ENCODE measurements around the gene C1QTNF6. TPM values are rescaled to one million over a fixed set of nuclear protein-coding genes. Genes with fewer than 3 reads are reported as not detected.

Gene C1QTNF6
- total and polyA plus RNA-seq, 2 of the 4 experiments (the other 2 are of a cell fraction): 1.1 to 10.9 TPM

DNA sequence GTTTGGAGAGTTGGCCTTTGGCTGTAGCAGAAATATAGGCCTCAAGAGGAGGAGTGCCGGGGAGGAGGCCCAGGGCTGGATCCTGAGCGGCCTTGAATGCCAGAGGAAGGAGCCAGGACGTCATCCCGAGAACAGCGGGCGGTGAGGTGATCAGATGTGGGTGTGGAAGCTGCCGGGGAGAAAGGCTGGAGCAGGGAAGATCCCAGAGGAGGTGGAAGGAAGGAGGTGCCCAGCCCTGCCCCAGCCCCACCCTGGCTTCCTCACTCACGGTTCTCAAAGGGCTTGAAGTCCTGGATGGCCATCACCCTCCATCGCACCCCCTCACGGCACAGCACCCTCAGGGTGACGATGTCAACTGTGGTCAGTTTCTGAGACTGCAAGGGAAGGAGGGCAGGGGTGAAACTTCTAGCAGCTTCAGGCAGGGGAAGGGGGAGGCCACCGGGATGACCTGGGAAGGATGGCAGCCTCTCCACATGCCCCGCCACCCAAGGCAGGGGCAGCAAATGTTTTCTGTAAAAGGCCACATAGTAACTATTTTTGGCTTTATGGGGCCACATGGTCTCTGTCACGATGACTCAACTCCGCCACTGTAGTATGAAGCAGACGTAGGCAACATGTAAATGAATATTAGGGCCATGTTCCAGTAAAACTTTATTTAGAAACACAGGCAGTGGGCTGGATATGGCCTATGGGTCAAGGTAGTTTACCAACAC lies 49.0 kb downstream of the C1QTNF6 start:
- BruUV-seq (replicated peaks): no TSS peak
- no peak overlapping the region for H2AFZ ChIP-seq (replicated peaks; ENCODE audit: low read length, poor library complexity)
- 53% methylated on average over 4 of the region's 16 CpGs; no CpG with 5 or more reads in 1 of the 2 experiments for WGBS, 2 experiments (ENCODE audit: extremely low coverage in 2 of 2, insufficient read length in 1 of 2)
- H3K27ac ChIP-seq (ENCODE audit: insufficient read depth, low read length): no peak overlapping the region
- H3K4me1 ChIP-seq (ENCODE audit: control insufficient read depth, insufficient read depth, low read length): no peaks in the 10 kb centered on the region
- H3K9me1 ChIP-seq (ENCODE audit: insufficient read depth, low read length): no peaks in the 10 kb centered on the region
- no peak overlapping the region for H3K23ac ChIP-seq (ENCODE audit: low read depth, low read length)
- no peak overlapping the region for H3K56ac ChIP-seq (ENCODE audit: extremely low read depth, insufficient read depth, low read length)
- ATAC-seq (ENCODE audit: low read depth) (no peak), DNase-seq (no peak)
- no peaks in the 10 kb centered on the region for H3K79me1 ChIP-seq (ENCODE audit: low read depth in 1 of 2, low read length in 2 of 2)
- no peak overlapping the region for H2BK15ac ChIP-seq (ENCODE audit: low read depth, low read length)
- ChIA-PET POLR2A (ENCODE audit: unreplicated experiment) (no interaction called here), CTCF (no interaction called here)
- no peak overlapping the region for H2BK5ac ChIP-seq (ENCODE audit: low read depth, low read length, poor library complexity, severe bottlenecking)
- in situ Hi-C loops (cut with MboI; ENCODE audit: low sequenced_read_pairs): no loop called here
- no peak overlapping the region for H3K9ac ChIP-seq (ENCODE audit: low read depth, low read length)
- no peak overlapping the region for H2BK20ac ChIP-seq (ENCODE audit: low read depth, low read length)
- H3K27me3 ChIP-seq (ENCODE audit: control insufficient read depth, insufficient read depth, low read length): peaks cover 34% of the 10 kb centered on the region
- intact Hi-C loops (cut with micrococcal nuclease): no loop called here
- dilution Hi-C loops (cut with HindIII; ENCODE audit: low sequenced_read_pairs, unreplicated experiment): no loop called here
- H4K91ac ChIP-seq (ENCODE audit: insufficient read depth, low read depth, low read length): no peak overlapping the region
- H2BK120ac ChIP-seq (ENCODE audit: low read depth, low read length): no peak overlapping the region
- H4K20me1 ChIP-seq (ENCODE audit: insufficient read depth, low read length): no peaks in the 10 kb centered on the region
- no peak overlapping the region for H3K18ac ChIP-seq (ENCODE audit: low read depth, low read length)
- no peak overlapping the region for H3K4me3 ChIP-seq (ENCODE audit: insufficient read depth, low read depth, low read length)
- no peaks in the 10 kb centered on the region for H3K9me3 ChIP-seq (ENCODE audit: control insufficient read depth, insufficient read depth, low read length)
- H2AK9ac ChIP-seq (replicated peaks; ENCODE audit: low read depth, low read length, poor library complexity): no peak overlapping the region
- no peak overlapping the region for H3K4ac ChIP-seq (ENCODE audit: low read depth, low read length)
- no peak overlapping the region for H4K5ac ChIP-seq (ENCODE audit: low read depth, low read length)
- no peaks in the 10 kb centered on the region for H3K36me3 ChIP-seq (ENCODE audit: control insufficient read depth, insufficient read depth, low read length)
- H4K8ac ChIP-seq (ENCODE audit: low read depth in 2 of 2, low read length in 2 of 2): no peak overlapping the region
- no peak overlapping the region for H2AK5ac ChIP-seq (ENCODE audit: low read depth, low read length)
- TF ChIP-seq RCOR1 (IDR thresholded peaks at IDR 0.05; ENCODE audit: insufficient replicate concordance, low read length) (no peak), SMC3 (IDR thresholded peaks at IDR 0.05; ENCODE audit: low read depth, low read length) (no peak), NFE2L2 (IDR thresholded peaks at IDR 0.05; ENCODE audit: low read depth, low read length) (no peak), BHLHE40 (IDR thresholded peaks at IDR 0.05; ENCODE audit: low read depth, low read length) (no peak), MAZ (IDR thresholded peaks at IDR 0.05; ENCODE audit: borderline replicate concordance, low read depth, low read length) (no peak)
- no peak overlapping the region for H3K4me2 ChIP-seq (ENCODE audit: low read depth, low read length)
- no peak overlapping the region for H3K14ac ChIP-seq (replicated peaks; ENCODE audit: low read depth, low read length)
